Adrenal gland (tissue), 12 donors: ENCODE results near the gene MISP. TPM values are rescaled to one million over a fixed set of nuclear protein-coding genes. Genes with fewer than 3 reads are reported as not detected.
A peak's percentile ranks its signal among the peaks of the same experiment; 100 is the strongest.

Experiments used
- DNase-seq, 7 donors: peaks; one replicate each; pipeline ENCODE4 v3.0.0-alpha.2; 2019 to 2020
- H3K27ac ChIP-seq, 5 donors: fragments of 200-600 bp; sonication (generic) in 4 of 5; 1 replicate in 3 of 5; 2 replicates in 2 of 5; pipeline versions ENCODE4 v1.5.1 to v1.8.0; 2016 to 2020; ENCODE audit warnings: mild to moderate bottlenecking in 1 of 5
- H3K27me3 ChIP-seq: fragments of 200-600 bp; 2 replicates; pipeline ENCODE4 v1.8.0; 2021
- H3K36me3 ChIP-seq, 2 donors: fragments of 200-600 bp; replicated peaks in 1 of 2; 1 replicate in 1 of 2; 2 replicates in 1 of 2; pipeline versions ENCODE4 v1.5.1 to v1.8.0; 2018 to 2022
- H3K4me1 ChIP-seq, 2 donors: fragments of 200-600 bp; replicated peaks in 1 of 2; 1 replicate in 1 of 2; 2 replicates in 1 of 2; pipeline versions ENCODE4 v1.5.1 to v1.8.0; 2018 to 2021
- H3K4me3 ChIP-seq, 4 donors: fragments of 200-600 bp; sonication (generic) in 3 of 4; one replicate each; pipeline ENCODE4 v1.5.1; 2016 to 2018
- H3K9me3 ChIP-seq, 3 donors: fragments of 200-600 bp; sonication (generic) in 1 of 3; replicated peaks in 1 of 3; 1 replicate in 2 of 3; 2 replicates in 1 of 3; pipeline versions ENCODE4 v1.5.1 to v1.8.0; 2016 to 2021
- CTCF ChIP-seq, 6 experiments: fragments of 450-650 bp in 4 of 6; fragments of 200-600 bp in 2 of 6; sonication (generic) in 1 of 6; IDR thresholded peaks; 1 replicate in 5 of 6; 2 replicates in 1 of 6; pipeline versions ENCODE4 v1.5.1 to v1.8.0; 2016 to 2021; ENCODE audit warnings: antibody characterized with exemption in 6 of 6, mild to moderate bottlenecking in 2 of 6, moderate library complexity in 1 of 6
- POLR2A ChIP-seq, 2 donors: fragments of 450-650 bp; IDR thresholded peaks; one replicate each; pipeline ENCODE4 v1.6.1; 2017; ENCODE audit warnings: antibody characterized with exemption in 2 of 2, mild to moderate bottlenecking in 2 of 2, moderate library complexity in 1 of 2
- WGBS, 4 donors: extraction: QIAGEN DNeasy Blood & Tissue Kit in 2 of 4; methylation state at CpG; one replicate each; pipeline versions ENCODE4 v1.1.5 to v1.1.7; 2013 to 2017; 5-methylcytosine and 5-hydroxymethylcytosine counted together
- intact Hi-C, 2 donors: fragments of 100-400 bp; cut with DNase I; formaldehyde crosslinking; loops; one replicate each; pipeline versions ENCODE4 v1.14.1 to v1.15.0; 2022 to 2023
- polyA plus RNA-seq, 3 donors: library from polyadenylated mRNA; stranded (reverse); fragments of 200-250 nt in 2 of 3; fragments of 350-450 nt in 1 of 3; fragmentation: Illumina TruSeq in 1 of 3; extraction: RNeasy Lipid Tissue Mini Kit (QIAGEN cat#74804) in 1 of 3; gene quantifications; one replicate each; pipeline ENCODE4 v1.2.3, GENCODE V29; 2013 to 2014
- total RNA-seq, 9 donors: library from RNA; depleted of rRNA in 4 of 9; stranded (reverse); fragments of >200 nt in 4 of 9; fragments of 120-200 nt in 1 of 9; fragmentation: NEBNext Ultra II Directional in 1 of 9; extraction: Animal tissue kit (Norgen Biotek cat#: 25700) in 1 of 9; gene quantifications; one replicate each; pipeline versions ENCODE4 v1.1.0 to v1.2.4, GENCODE V29; 2013 to 2023
- donor health status: healthy with polysubstance abuse.
- donor health status: Bipolar disorder and iron deficiency.
- donor health status: DM: yes; HTN: yes; CAD: no.
- donor health status: DM: no; HTN: no; CAD: no.
- donor health status: DM: no; HTN: no; CAD: no.
- donor health status: DM: yes; HTN: yes; CAD: no.

MISP gene
- total and polyA plus RNA-seq, 12 donors: 0.06 to 0.43 (median 0.11) TPM; not detected in 6

GRCh38 chr19:718251-718951 lies 32.5 kb upstream of the MISP start:
- DNase-seq: peak in 6 of 7 donors; percentile 65 to 80 (median 76)
- no peaks in the 10 kb centered on the region for H3K27me3 ChIP-seq
- peak overlapping the region; percentile 30 to 95 (median 86) for H3K27ac ChIP-seq
- no peak overlapping the region for H3K4me3 ChIP-seq
- no peaks in the 10 kb centered on the region for H3K36me3 ChIP-seq
- H3K4me1 ChIP-seq: peaks cover 21 to 30% of the 10 kb centered on the region in 2 donors
- intact Hi-C loops: no loop called here
- TF ChIP-seq POLR2A (IDR thresholded peaks at IDR 0.05) (peak in 1 of 2 donors; percentile 37), CTCF (IDR thresholded peaks at IDR 0.05) (no peak)
- no peaks in the 10 kb centered on the region for H3K9me3 ChIP-seq
- 31 to 44% (median 37%) methylated on average over 20 to 23 of the region's 23 CpGs for WGBS, 4 donors

GRCh38 chr19:718991-719512 lies 31.9 kb upstream of the MISP start:
- Histone ChIP-seq H3K27ac (peak overlapping the region; percentile 30 to 95 (median 86)), H3K9me3 (no peaks in the 10 kb centered on the region), H3K4me1 (peaks cover 21 to 30% of the 10 kb centered on the region in 2 donors), H3K27me3 (no peaks in the 10 kb centered on the region), H3K4me3 (peak overlapping the region in 1 of 4 donors; percentile 51), H3K36me3 (no peaks in the 10 kb centered on the region)
- TF ChIP-seq POLR2A (IDR thresholded peaks at IDR 0.05) (peak in 1 of 2 donors; percentile 45), CTCF (IDR thresholded peaks at IDR 0.05) (no peak)
- intact Hi-C loops: no loop called here
- DNase-seq: peak; percentile 70 to 86 (median 79)
- 0 to 15% (median 7%) methylated on average over 3 to 54 of the region's 54 CpGs for WGBS, 4 donors

GRCh38 chr19:719636-720344 lies 31.1 kb upstream of the MISP start:
- Histone ChIP-seq H3K4me3 (peak overlapping the region in 1 of 4 donors; percentile 51), H3K27ac (peak overlapping the region in 4 of 5 donors; percentile 52 to 95 (median 90))
- WGBS, 4 donors: 3 to 64% (median 9%) methylated on average over 5 to 79 of the region's 79 CpGs

More at GRCh38 chr19:719636-720344, 31.1 kb upstream of the MISP start:
- no peaks in the 10 kb centered on the region for H3K9me3 ChIP-seq
- TF ChIP-seq CTCF (IDR thresholded peaks at IDR 0.05) (no peak), POLR2A (IDR thresholded peaks at IDR 0.05) (no peak)
- no peaks in the 10 kb centered on the region for H3K36me3 ChIP-seq
- DNase-seq: peak in 4 of 7 donors; percentile 50 to 58 (median 55)
- H3K4me1 ChIP-seq: peaks cover 21 to 30% of the 10 kb centered on the region in 2 donors
- intact Hi-C loops: no loop called here
- no peaks in the 10 kb centered on the region for H3K27me3 ChIP-seq
